Lower leg skin (tissue), 3 donors: ENCODE measurements around the gene SPRED3.

Experiments used
- CTCF ChIP-seq, 3 donors: fragments of 450-650 bp; IDR thresholded peaks; one replicate each; pipeline ENCODE4 v1.5.1; 2016; ENCODE audit warnings: antibody characterized with exemption in 3 of 3, mild to moderate bottlenecking in 3 of 3, moderate library complexity in 2 of 3
- POLR2A ChIP-seq, 2 donors: fragments of 450-650 bp; IDR thresholded peaks; one replicate each; pipeline ENCODE4 v1.6.1; 2016 to 2017; ENCODE audit warnings: antibody characterized with exemption in 2 of 2, mild to moderate bottlenecking in 1 of 2, moderate library complexity in 1 of 2

GRCh38 chr19:38400361-38400760 is 11.9 kb downstream of the SPRED3 start:
- TF ChIP-seq CTCF (IDR thresholded peaks at IDR 0.05) (no peak), POLR2A (IDR thresholded peaks at IDR 0.05) (no peak)
